Measurements from ENCODE around the gene SCUBE2. TPM values are rescaled to one million over a fixed set of nuclear protein-coding genes. Genes with fewer than 3 reads are reported as not detected.

SCUBE2 gene
- total RNA-seq, 1 donor from 2014 or later = 7.1 TPM

- Histone ChIP-seq H3K9me3 (no peaks in the 10 kb centered on the region), H3K27me3 (ENCODE audit: low read depth) (no peaks in the 10 kb centered on the region), H3K36me3 (no peaks in the 10 kb centered on the region), H3K27ac (no peak overlapping the region), H3K4me3 (no peak overlapping the region), H3K4me1 (no peaks in the 10 kb centered on the region)
- DNase-seq (no peak), ATAC-seq (no peak)
- intact Hi-C loops (cut with DNase I) = no loop called here
- TF ChIP-seq CTCF (IDR thresholded peaks at IDR 0.05) = no peak
Observed at GRCh38 chr11:9066433-9066925, 24.9 kb downstream of the SCUBE2 start.

- Histone ChIP-seq H3K4me3 (no peak overlapping the region), H3K36me3 (no peaks in the 10 kb centered on the region), H3K27ac (no peak overlapping the region), H3K4me1 (no peaks in the 10 kb centered on the region), H3K9me3 (no peaks in the 10 kb centered on the region), H3K27me3 (ENCODE audit: low read depth) (no peaks in the 10 kb centered on the region)
- no peak for DNase-seq
- intact Hi-C loops (cut with DNase I) = no loop called here
- TF ChIP-seq CTCF (IDR thresholded peaks at IDR 0.05) = no peak
- ATAC-seq = no peak
Observed at GRCh38 chr11:9065607-9066432, 25.6 kb downstream of the SCUBE2 start.

- Histone ChIP-seq H3K27me3 (ENCODE audit: low read depth) (no peaks in the 10 kb centered on the region), H3K4me3 (no peak overlapping the region), H3K9me3 (no peaks in the 10 kb centered on the region), H3K36me3 (no peaks in the 10 kb centered on the region), H3K27ac (no peak overlapping the region), H3K4me1 (no peaks in the 10 kb centered on the region)
- no peak for DNase-seq
- ATAC-seq = no peak
- intact Hi-C loops (cut with DNase I) = no loop called here
- no peak for TF ChIP-seq CTCF (IDR thresholded peaks at IDR 0.05)
Observed at GRCh38 chr11:9061807-9062206, 29.6 kb downstream of the SCUBE2 start.

GRCh38 chr11:9060700-9061111 is 30.7 kb downstream of the SCUBE2 start:
- intact Hi-C loops (cut with DNase I) = no loop called here
- Histone ChIP-seq H3K4me1 (no peaks in the 10 kb centered on the region), H3K27me3 (ENCODE audit: low read depth) (no peaks in the 10 kb centered on the region), H3K27ac (no peak overlapping the region), H3K9me3 (no peaks in the 10 kb centered on the region), H3K4me3 (no peak overlapping the region), H3K36me3 (no peaks in the 10 kb centered on the region)
- peak; percentile 52 to 72 for ATAC-seq
- DNase-seq = no peak
- no peak for TF ChIP-seq CTCF (IDR thresholded peaks at IDR 0.05)

- no peaks in the 10 kb centered on the region for H3K27me3 ChIP-seq (ENCODE audit: low read depth)
- TF ChIP-seq CTCF (IDR thresholded peaks at IDR 0.05) = no peak
- H3K9me3 ChIP-seq = no peaks in the 10 kb centered on the region
- intact Hi-C loops (cut with DNase I) = no loop called here
- DNase-seq (no peak), ATAC-seq (no peak)
- H3K4me3 ChIP-seq = no peak overlapping the region
- H3K4me1 ChIP-seq = no peaks in the 10 kb centered on the region
- H3K36me3 ChIP-seq = no peaks in the 10 kb centered on the region
- no peak overlapping the region for H3K27ac ChIP-seq
Observed at GRCh38 chr11:9059406-9059805, 32.0 kb downstream of the SCUBE2 start.

Measured in lower lobe of right lung (tissue), 2 donors.